ENCODE results near the gene SRC. TPM values are rescaled to one million over a fixed set of nuclear protein-coding genes. Genes with fewer than 3 reads are reported as not detected.

SRC gene
- total RNA-seq, 1 experiment from 2014 or later: 23.3 TPM

DNA sequence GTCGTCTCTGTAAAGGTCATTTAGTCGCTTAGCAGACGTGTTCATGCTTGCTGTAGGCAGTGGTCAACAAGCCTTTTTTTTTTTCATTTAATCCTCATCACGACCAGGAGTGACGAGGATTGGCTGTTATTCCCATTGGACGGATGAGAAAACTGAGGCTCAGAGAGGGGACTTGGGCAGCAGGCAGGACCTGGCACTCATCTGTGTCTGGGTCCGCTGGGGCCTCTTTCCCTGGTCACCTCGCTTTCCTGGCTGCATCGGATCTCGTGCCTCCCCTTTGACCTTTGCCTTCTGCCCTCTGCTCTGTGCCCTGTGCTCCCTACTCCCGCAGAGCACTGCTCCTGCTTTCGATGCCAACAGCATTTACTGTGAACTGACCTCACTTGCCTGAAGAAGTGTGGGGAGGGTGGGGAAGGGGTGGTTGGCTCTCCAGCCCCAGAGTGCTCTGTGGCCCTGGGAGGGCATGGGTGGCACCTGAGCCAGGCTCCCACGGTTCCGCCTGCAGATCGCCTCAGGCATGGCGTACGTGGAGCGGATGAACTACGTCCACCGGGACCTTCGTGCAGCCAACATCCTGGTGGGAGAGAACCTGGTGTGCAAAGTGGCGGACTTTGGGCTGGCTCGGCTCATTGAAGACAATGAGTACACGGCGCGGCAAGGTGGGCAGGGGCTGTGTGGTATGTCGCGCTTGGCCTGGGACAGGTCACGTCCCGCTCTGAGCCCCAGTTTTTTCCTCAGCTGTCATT is 56.2 kb downstream of the SRC start:
- intact Hi-C loops (cut with micrococcal nuclease; ENCODE audit: unreplicated experiment): no loop called here
- no peaks in the 10 kb centered on the region for H3K27me3 ChIP-seq (replicated peaks; ENCODE audit: insufficient read depth, low read depth, low read length, poor library complexity)
- H3K36me3 ChIP-seq (ENCODE audit: insufficient read depth, low read length, poor library complexity, severe bottlenecking): no peaks in the 10 kb centered on the region
- POLR2A ChIA-PET (ENCODE audit: low non-redundant PET): no interaction called here
- BruUV-seq (replicated peaks): no TSS peak
- TF ChIP-seq, protein P1, sequence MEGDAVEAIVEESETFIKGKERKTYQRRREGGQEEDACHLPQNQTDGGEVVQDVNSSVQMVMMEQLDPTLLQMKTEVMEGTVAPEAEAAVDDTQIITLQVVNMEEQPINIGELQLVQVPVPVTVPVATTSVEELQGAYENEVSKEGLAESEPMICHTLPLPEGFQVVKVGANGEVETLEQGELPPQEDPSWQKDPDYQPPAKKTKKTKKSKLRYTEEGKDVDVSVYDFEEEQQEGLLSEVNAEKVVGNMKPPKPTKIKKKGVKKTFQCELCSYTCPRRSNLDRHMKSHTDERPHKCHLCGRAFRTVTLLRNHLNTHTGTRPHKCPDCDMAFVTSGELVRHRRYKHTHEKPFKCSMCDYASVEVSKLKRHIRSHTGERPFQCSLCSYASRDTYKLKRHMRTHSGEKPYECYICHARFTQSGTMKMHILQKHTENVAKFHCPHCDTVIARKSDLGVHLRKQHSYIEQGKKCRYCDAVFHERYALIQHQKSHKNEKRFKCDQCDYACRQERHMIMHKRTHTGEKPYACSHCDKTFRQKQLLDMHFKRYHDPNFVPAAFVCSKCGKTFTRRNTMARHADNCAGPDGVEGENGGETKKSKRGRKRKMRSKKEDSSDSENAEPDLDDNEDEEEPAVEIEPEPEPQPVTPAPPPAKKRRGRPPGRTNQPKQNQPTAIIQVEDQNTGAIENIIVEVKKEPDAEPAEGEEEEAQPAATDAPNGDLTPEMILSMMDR (conservative IDR thresholded peaks at IDR 0.05; ENCODE audit: low read depth, low read length): no peak
- no peak for TF ChIP-seq EZH2 (IDR thresholded peaks at IDR 0.05; ENCODE audit: borderline replicate concordance, low read depth, low read length, poor library complexity, severe bottlenecking)
- no peaks in the 10 kb centered on the region for H3K4me1 ChIP-seq (ENCODE audit: insufficient read depth, low read length, poor library complexity, severe bottlenecking)
- H3K27ac ChIP-seq (ENCODE audit: low read depth, low read length, poor library complexity, severe bottlenecking): no peak overlapping the region
- no peaks in the 10 kb centered on the region for H3K9me3 ChIP-seq (ENCODE audit: low read depth, low read length, poor library complexity, severe bottlenecking)
- no peak for DNase-seq (ENCODE audit: low spot score)
- CTCF ChIA-PET: no interaction called here
- H3K4me3 ChIP-seq (ENCODE audit: low read depth, low read length, poor library complexity, severe bottlenecking): no peak overlapping the region

DNA sequence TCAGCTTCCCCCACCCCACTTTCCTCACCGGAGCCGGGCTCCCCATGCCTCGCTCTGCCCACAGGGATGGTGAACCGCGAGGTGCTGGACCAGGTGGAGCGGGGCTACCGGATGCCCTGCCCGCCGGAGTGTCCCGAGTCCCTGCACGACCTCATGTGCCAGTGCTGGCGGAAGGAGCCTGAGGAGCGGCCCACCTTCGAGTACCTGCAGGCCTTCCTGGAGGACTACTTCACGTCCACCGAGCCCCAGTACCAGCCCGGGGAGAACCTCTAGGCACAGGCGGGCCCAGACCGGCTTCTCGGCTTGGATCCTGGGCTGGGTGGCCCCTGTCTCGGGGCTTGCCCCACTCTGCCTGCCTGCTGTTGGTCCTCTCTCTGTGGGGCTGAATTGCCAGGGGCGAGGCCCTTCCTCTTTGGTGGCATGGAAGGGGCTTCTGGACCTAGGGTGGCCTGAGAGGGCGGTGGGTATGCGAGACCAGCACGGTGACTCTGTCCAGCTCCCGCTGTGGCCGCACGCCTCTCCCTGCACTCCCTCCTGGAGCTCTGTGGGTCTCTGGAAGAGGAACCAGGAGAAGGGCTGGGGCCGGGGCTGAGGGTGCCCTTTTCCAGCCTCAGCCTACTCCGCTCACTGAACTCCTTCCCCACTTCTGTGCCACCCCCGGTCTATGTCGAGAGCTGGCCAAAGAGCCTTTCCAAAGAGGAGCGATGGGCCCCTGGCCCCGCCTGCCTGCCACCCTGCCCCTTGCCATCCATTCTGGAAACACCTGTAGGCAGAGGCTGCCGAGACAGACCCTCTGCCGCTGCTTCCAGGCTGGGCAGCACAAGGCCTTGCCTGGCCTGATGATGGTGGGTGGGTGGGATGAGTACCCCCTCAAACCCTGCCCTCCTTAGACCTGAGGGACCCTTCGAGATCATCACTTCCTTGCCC is 57.4 kb downstream of the SRC start:
- no peaks in the 10 kb centered on the region for H3K36me3 ChIP-seq (ENCODE audit: insufficient read depth, low read length, poor library complexity, severe bottlenecking)
- ChIA-PET CTCF (no interaction called here), POLR2A (ENCODE audit: low non-redundant PET) (no interaction called here)
- intact Hi-C loops (cut with micrococcal nuclease; ENCODE audit: unreplicated experiment): no loop called here
- no peaks in the 10 kb centered on the region for H3K4me1 ChIP-seq (ENCODE audit: insufficient read depth, low read length, poor library complexity, severe bottlenecking)
- no peak for DNase-seq (ENCODE audit: low spot score)
- H3K27me3 ChIP-seq (replicated peaks; ENCODE audit: insufficient read depth, low read depth, low read length, poor library complexity): no peaks in the 10 kb centered on the region
- no peak overlapping the region for H3K4me3 ChIP-seq (ENCODE audit: low read depth, low read length, poor library complexity, severe bottlenecking)
- no peak overlapping the region for H3K27ac ChIP-seq (ENCODE audit: low read depth, low read length, poor library complexity, severe bottlenecking)
- H3K9me3 ChIP-seq (ENCODE audit: low read depth, low read length, poor library complexity, severe bottlenecking): no peaks in the 10 kb centered on the region
- TF ChIP-seq, protein P1 (conservative IDR thresholded peaks at IDR 0.05; ENCODE audit: low read depth, low read length): no peak
- no peak for TF ChIP-seq EZH2 (IDR thresholded peaks at IDR 0.05; ENCODE audit: borderline replicate concordance, low read depth, low read length, poor library complexity, severe bottlenecking)
- BruUV-seq (replicated peaks): no TSS peak

DNA sequence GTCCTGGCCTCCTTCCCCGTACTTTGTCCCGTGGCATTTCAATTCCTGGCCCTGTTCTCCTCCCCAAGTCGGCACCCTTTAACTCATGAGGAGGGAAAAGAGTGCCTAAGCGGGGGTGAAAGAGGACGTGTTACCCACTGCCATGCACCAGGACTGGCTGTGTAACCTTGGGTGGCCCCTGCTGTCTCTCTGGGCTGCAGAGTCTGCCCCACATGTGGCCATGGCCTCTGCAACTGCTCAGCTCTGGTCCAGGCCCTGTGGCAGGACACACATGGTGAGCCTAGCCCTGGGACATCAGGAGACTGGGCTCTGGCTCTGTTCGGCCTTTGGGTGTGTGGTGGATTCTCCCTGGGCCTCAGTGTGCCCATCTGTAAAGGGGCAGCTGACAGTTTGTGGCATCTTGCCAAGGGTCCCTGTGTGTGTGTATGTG is 58.5 kb downstream of the SRC start:
- no peaks in the 10 kb centered on the region for H3K36me3 ChIP-seq (ENCODE audit: insufficient read depth, low read length, poor library complexity, severe bottlenecking)
- no TSS peak for BruUV-seq (replicated peaks)
- no peaks in the 10 kb centered on the region for H3K9me3 ChIP-seq (ENCODE audit: low read depth, low read length, poor library complexity, severe bottlenecking)
- DNase-seq (ENCODE audit: low spot score): no peak
- no peak for TF ChIP-seq EZH2 (IDR thresholded peaks at IDR 0.05; ENCODE audit: borderline replicate concordance, low read depth, low read length, poor library complexity, severe bottlenecking)
- TF ChIP-seq, protein P1 (conservative IDR thresholded peaks at IDR 0.05; ENCODE audit: low read depth, low read length): no peak
- POLR2A ChIA-PET (ENCODE audit: low non-redundant PET): no interaction called here
- no peaks in the 10 kb centered on the region for H3K4me1 ChIP-seq (ENCODE audit: insufficient read depth, low read length, poor library complexity, severe bottlenecking)
- no peak overlapping the region for H3K27ac ChIP-seq (ENCODE audit: low read depth, low read length, poor library complexity, severe bottlenecking)
- H3K27me3 ChIP-seq (replicated peaks; ENCODE audit: insufficient read depth, low read depth, low read length, poor library complexity): no peaks in the 10 kb centered on the region
- no peak overlapping the region for H3K4me3 ChIP-seq (ENCODE audit: low read depth, low read length, poor library complexity, severe bottlenecking)
- CTCF ChIA-PET: no interaction called here
- intact Hi-C loops (cut with micrococcal nuclease; ENCODE audit: unreplicated experiment): no loop called here

Measured in A673 (cell line).